Activated T-cell treated with anti-CD3 and anti-CD28 coated beads for 24 hours (primary cell): ENCODE measurements around the gene PCYT2.

Experiments used
- DNase-seq: peaks from one replicate; pipeline ENCODE4 v3.0.0-alpha.2; 2020; ENCODE audit warnings: low read depth

Gene PCYT2

DNA sequence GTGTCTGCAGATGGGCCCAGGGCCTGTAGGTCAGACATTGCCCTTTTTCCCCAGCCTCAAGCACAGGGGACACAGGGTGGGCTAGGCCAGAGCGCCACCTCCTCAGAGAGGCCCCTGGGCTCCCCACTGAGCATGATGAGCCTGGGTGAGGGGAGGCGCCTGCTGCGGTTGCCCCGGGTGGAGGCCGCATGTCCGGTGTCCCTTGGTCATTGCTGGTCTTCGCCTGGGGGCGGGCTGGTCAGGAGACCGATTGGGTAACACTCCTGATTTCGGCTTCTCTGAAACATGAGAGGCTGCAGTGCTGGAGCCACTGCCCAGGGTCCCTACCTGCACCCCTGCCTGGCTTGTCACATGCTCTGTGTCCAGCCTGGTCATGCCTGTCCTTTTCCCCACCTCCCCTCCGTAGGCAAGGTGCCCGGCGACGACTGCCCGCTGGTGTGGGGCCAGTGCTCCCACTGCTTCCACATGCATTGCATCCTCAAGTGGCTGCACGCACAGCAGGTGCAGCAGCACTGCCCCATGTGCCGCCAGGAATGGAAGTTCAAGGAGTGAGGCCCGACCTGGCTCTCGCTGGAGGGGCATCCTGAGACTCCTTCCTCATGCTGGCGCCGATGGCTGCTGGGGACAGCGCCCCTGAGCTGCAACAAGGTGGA, 11.6 kb downstream of the PCYT2 start:
- no peak for DNase-seq

DNA sequence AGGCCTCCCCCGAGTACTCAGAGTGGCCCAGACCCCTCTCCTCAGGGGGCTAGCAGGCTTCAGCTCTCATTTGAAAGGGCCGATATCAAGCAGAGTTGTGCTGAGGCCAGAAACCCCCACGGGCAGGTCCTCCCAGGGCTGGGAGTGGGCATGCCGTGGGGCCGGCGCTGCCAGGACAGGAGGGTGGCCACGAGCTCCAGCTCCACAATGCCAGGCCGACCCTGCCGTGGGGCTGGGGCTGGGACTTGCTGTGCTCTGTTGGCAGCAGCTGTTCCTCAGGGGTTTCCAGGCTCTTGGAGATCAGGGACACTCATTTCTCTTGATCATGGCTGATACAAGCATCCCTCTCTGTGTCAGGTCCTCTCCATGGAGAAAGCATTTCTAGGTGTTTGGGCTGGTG, 12.3 kb downstream of the PCYT2 start:
- no peak for DNase-seq

DNA sequence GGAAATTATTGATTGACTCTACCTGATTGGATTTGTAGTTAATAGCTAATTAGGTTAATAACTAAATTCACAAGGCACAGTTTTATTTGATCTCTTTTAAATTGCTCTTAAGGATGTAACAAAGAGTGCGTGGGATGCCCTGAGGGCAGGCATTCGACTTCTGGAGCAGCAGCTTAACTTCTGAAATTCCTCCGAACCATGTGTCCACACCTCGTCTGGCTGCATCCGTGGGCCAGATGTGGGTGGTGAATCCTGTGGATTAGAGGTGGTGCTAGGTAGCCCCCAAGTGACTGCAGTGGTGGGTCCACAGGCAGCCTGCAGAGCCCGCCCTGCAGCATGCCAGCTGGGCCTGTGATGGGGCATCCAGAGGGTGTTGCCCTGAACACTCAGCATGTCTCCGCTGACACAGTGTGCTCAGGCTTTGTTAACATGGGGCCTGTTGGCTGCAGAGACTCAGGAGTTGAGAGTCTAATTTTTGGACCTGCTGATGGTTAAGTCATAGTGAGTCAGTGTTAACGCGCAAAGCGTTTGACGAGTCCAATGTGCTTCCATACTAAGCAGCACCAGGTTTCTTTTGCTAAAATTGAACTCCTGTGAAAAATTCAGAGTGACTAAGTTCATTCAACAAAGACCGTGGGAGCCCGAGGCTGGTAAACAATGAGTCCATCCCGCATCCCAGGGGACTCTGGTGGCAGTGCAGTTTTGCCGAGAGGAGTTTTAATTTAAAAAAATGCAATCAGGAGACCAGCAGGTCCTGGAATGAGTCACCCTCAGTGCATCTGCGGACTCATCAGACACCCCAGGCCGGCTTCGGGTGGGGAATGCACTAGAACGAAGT, 13.0 kb downstream of the PCYT2 start:
- no peak for DNase-seq

DNA sequence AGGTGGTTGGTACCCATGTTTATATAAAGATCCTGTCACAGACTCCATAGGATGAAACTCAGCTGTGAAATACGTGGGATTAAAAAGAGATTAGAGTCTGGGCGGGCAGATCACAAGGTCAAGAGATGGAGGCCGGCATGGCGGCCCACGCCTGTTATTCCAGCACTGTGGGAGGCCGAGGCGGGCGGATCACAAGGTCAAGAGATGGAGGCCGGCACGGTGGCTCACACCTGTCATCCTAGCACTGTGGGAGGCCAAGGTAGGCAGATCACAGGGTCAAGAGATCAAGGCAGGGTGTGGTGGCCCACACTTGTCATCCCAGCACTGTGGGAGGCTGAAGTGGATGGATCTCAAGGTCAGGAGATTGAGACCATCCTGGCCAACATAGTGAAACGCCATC, 15.8 kb downstream of the PCYT2 start:
- no peak for DNase-seq

DNA sequence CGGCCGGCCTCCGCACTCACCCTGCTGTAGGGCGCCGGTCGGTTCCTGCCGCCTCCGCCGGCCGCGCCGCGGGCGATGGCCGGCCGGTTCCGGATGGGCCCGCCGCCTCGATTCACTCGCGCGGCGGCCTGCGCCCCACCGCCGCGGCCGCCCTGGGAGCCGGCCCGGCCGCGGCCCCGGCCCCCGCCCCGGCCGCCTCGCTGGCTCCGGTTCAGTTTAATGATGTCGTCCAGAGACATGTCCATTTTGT, 20.0 kb downstream of the PCYT2 start:
- DNase-seq, result no peak

DNA sequence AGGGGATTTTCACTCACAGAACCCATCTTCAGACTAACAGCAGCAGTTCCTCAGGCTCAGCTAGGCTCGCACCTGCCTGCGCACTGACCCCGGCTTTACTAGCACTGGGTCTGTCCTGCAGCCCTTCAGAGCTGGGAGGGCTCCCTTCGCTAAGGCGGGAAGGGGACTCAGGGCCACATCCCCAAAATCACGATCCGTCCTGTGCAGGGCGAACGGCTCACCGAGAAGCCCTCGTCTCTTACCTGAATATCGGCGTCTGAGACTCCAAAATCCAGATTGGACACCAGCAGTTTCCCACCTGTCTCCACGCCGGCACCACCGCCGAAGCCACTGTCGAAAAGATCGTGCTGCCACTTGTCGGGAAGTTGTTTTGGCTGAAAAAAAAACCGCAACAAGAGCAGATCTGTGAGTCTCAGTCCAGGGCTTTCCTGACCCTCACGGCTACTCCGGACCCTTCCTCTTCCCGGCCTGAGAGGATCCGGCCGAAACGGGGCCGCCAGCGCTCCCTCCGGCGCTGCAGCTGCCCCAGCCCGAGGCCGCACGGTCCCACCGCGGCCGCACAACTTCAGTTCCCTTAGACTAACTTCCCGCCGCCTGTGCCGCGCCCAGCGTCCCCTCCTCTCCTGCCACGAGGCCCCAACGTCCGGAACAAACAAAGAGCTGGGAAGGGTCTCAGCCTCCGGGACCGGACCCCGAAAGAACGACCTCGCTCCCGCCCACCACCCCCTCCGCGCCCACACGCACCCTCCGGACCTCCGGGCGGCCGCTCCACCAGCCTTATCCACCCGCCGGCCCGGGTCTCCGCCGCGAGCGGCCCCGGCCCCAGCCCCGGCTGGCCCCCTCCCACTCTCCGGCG, 20.5 kb downstream of the PCYT2 start:
- no peak for DNase-seq

DNA sequence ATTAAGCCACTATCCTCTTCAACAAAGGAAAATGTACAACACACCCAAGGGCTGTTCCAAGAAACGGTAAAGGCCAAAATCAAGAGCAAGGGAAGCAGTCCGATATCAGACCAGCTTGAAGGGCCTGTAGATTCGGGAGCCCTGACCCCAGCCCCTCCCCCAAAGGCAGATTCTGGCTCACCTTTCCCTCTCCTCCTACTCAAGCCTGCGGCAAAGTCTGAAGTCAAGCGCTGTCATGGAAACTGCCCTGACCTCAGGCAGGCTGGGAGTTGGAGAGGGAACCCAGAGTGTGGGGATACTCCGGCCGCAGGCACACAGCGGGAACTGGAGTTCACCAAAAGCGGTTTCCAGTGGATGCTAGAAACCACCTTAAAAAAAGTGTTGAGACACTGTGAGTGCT, 21.6 kb downstream of the PCYT2 start:
- DNase-seq, result no peak

DNA sequence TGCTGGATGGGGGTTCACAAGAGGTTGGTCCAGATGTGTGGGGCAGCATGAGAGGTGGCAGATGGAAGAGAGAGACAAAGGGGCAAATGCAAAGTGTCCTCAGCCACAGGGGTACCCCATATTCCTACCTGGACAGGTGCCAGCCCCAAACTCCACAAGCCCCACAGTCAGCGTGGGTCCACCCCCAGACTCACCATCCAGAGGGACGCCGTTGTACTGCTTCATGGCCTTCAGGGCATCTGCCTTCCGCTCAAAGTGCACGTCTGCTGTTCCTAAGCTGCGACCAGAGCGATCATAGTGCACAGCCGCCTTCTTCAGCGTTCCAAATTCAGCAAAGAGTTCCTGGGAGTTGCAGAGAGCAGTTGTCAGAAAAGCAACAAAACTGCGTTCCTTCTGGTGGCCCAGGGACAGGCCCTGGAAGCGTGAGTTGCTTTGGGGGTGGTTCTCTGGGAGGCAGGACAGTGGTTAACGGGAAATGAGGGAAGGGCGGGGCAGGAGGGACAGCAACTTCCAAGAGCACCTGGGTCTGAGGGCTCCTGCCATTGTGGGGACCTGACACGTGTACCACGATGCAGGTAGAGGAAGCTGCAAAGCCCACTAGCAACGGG, 22.1 kb downstream of the PCYT2 start:
- no peak for DNase-seq

DNA sequence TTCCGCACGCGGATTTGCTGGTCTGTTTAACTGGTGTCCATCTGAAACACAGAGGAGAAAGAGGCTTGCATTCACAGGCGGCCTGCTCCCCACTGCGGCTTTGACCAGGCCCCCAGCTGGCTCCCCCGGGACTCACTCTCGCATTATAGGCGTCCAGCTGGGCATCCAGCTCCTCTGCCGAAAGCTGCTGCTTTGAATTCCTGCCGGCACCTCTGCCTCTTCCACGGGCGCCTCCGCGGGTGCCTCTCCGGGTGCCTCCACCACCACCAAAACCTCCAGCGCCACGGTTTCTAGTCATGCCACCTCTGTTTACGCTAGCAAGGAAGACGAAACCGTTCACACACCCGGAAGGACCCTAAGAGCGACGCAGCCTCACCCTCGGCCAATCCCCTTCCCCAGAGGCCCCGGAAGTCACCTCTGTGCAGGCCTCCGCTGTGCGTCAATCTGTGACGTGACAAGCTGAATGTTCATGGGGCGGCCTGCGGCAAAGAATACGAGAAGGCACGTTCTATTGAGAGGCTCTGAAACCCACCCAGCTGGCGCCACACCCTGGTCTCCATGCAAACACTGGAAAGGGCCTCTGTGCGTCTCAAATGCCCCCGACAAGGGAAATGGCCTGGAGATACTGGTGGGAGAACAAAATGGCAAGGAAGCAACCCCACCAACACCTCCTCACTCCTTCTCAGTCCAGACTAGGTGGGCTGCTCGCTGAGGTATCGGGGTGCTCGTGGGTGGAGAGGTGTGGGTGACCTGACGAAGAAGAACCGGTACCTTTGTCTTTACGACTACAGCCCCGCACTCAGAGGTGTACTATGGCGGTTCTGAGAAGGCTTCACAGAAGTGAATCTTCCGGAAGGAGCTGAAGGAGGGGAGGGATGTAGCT, 22.9 kb downstream of the PCYT2 start:
- no peak for DNase-seq

DNA sequence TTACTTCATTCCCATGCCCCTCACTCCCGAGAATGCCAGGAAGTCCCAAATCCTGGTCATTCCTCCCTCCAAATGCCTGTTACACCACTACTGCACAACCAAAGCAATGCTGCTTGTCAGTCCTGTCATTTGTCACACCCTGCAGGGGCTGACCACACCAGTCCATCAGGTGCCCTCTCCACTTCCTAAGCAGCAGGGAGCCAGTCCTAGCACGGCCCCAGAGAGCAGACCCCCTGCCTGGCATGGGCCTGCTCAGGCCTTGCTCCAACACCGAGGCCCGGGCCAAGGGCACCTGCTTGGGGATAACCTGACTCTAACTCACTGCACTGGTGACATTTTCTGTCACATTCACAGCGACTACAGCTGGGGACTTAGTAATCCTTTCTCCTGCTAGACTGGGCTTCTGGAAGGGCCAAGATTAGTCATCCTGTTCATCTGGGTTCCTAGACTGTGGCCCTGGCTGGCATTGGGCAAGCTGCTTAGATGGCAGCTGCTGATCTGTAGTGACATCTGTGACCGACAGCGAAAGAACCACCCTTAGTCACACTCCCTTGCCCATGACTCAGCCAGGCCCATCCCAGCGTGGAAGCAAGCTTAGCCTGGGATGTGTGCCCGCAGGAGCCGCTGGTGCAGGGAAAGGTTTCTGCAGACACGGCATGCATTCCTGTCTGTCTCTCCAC, 25.2 kb downstream of the PCYT2 start:
- DNase-seq, result no peak

DNA sequence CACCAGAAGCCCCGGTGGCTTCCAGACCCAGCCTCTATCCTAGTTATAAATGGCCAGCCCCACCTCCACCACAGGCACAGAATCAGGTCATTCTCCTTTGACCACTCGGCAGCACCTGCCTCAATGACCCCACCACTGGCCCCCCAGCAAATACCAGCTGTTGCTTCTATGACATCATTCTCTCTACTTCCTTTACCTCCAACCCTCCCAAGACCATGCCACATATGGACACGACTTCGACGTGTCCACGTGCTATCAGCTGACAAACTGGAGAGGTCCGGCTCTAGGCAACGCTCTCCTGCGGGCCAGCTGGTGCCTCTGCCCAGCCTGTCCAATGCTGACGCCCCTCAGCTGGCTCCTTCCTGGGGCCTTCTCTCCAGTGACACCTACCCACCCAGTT, 25.7 kb downstream of the PCYT2 start:
- DNase-seq, result no peak

DNA sequence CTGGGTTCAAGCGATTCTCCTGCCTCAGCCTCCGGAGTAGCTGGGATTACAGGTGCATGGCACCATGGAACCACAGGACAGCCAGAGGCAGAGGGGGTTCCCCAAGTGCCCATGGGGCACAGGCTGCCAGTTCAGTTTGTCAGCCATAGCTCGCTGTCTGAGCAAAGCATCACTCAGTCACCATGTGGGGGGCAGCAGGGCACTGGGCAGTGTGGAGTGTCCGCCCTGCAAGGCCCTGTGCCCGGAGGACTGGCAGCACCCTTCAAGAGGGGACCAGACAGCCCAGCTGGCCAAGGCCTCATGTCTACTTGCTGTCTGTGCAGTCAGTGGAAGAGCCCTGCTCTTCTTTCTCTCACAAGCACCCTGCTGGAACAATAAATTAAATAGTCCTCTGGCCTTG, 26.2 kb downstream of the PCYT2 start:
- no peak for DNase-seq

DNA sequence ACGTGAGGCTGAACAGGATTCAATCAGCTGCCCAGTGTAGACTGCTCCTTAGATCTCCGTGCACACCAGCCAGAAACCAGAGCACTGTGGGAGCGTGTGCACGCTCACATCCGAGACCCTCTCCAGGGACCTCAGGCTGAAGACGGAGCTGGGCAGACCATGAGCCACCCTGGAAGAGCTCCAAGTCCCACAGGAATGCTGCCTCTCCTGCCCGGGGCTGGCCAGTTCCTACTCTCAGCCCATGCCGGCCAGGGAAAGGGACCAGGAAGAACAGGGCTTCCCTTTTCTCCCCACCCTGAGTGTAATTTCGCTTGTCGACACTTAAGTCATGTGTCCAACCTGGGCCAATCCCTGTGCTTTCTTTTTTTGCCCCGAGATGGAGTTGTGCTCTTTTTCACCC, 26.7 kb downstream of the PCYT2 start:
- no peak for DNase-seq

DNA sequence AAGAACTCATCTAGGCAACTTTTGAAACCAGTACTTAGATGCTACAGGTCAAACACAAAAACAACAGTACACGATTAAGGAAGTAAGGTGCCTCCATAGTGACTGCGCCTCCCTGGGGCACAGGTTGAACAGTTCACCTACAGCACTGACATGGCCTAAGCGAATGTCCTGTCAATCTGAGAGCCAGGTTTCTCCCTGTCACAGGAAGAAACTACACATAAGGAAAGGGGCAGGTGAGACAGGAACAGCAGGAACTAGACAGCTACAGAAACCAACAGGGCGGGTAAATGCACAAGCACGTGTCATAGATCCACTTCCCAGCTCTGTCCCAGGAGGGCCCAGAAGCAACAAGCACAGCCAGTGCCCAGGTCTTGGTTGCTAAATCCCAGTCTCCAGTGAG, 32.1 kb downstream of the PCYT2 start:
- no peak for DNase-seq

DNA sequence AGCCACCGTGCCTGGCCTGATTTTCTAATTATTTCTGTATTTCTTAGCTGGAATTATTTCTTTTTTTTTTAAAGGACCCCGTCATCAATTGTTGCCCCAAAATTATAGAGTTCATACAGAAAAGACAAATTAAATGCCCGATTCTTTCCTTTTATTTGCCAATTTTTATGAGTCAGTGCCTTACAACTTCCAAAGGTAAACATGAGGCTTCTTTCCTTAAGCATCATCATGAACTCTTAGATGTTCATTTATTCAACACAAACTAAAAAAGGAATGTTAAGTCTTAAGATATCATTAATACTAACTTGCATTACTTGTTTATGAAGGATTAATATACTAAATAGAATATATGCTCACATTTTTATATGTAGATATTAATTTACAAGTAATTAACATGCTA, 32.9 kb downstream of the PCYT2 start:
- DNase-seq, result no peak

DNA sequence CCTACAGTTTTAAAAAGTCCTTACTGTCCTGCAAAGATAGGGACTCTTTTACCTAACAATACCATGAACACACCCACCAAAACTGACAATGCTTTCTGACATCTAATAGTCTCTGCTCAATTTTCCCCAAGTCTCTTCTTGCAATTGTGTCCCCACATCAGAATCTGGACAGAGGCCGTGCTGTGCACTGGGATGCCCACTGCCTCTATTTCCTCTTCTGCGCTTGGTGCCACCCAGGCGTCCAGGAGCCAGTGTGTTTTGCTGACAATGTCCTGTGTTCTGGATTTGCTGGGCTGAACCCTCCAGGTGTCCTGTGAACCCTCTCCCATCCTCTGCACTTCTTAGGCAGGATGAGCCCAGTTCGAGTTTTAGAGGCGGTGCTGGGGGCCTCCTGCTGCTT, 33.6 kb downstream of the PCYT2 start:
- DNase-seq, result no peak

DNA sequence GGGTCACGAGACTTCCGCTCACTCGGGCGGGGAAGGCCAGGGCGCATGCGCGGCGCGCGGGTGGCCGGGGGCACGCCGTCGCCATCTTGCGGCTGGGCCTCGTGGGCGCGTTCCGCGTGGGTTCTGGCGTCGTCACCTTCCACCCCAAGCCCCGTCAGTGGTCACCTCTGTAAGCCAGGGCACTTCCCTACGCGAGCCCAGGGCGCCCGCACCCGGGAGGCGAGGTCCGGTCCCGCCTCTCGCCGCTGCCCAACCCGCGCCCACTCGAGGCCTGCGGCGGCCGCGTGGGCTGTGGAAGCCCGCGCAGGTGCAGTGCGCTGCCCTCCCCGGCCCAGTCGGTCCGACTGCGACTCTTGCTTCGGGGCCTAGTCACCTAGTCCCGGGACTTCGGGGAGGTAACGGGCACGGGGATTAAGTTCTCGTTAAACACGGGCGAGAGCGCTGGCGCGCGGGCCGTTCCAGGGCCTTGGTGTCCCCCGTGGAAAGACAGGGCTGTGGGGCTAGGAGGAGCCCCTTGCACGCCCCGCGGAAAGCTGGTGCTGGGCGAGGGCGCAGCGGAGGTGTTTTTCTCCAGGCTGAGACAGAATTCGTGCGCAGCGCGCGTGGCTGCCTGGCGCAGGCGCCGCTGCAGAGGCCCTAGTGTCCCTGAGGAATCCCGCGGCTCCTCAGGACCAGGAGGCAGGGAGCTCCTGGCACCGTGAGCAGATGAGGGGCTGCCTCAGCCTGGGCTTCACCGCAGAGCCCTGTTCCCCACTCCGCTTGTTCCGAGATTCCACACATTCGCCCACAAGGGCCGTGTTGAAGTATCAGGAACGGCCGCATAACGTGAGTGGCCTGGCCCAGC, 39.6 kb downstream of the PCYT2 start:
- peak; percentile 92 for DNase-seq

DNA sequence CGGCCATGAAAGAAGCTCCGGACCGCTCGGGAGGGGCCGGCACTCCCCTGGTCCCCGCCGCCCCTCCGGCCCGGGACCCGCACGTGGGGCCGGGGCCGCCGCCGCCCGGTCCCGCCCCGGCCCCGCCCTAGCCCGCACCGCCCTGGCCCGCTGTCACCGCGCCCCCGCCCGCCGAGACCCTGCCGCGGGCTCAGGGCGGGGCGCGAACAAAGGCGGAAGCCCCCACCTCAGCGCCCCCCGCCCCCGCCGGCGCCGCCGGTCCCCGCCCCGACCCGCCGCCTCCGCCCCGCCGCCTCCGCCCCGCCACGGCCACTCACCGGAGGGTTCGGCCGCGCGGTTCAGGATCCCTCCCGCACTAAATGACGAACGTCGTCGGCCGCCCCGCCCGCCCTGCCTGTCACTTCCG, 40.2 kb downstream of the PCYT2 start, which contains the start of gene ARHGDIA:
Gene ARHGDIA (minus strand): TSS at position 357 of the 406 bp plus-strand sequence. CDS start 1,407 bp downstream, outside the sequence.
- no peak for DNase-seq

DNA sequence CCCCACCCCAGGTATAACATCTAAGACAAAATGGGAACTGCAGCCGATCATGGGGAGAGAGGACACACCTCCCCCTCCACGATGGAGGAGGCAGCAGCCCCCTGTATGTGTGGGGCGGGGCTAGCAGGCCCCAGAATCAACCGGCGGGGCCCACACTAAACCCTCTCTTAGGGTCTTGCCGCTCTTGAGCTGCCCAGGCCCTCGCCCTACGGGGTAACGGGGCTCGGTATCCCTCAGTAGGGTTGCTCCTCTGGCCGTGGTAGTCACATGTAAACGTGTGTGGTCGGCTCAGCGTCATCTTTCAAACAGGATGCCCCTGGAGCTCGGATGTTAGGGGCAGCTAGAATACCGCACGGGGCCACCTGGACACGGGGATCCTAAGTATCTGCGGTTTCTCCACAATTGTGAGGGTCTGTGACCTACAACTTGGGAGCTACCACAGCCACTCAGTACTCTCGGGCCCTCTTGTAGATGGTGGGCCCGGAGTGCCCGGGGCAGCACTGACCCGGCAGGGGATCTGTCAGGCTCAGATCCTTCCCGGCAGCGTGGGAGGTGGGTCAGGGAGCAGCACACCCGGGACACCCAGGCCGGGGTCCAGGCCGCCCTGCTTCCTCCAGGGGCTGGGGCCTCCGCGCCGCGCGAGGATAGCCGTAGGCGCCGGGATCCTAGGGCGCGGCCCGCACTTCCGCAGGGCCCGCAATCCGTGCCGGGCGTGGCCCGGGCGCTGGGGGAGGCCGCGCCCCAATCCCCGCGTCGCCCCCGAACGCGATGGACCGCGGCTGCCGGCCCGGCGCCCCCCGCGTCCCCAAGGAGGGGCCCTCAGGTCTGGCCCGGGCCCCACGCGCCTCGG, 40.8 kb downstream of the PCYT2 start:
- no peak for DNase-seq
